Activated T-cell treated with anti-CD3 and anti-CD28 coated beads, Interleukin-2, amount 50 U/mL, for 24 hours (primary cell): ENCODE data around the gene RARA.

Source experiments
- DNase-seq: peaks from one replicate; pipeline ENCODE4 v3.0.0-alpha.2; 2020
- H3K27ac Mint-ChIP-seq: 2 replicates; pipeline ENCODE4 v1.8.0; 2020; ENCODE audit warnings: mild to moderate bottlenecking, mixed read lengths
- H3K27me3 Mint-ChIP-seq: 2 replicates; pipeline ENCODE4 v1.8.0; 2020; ENCODE audit warnings: mixed read lengths
- H3K36me3 Mint-ChIP-seq: 2 replicates; pipeline ENCODE4 v1.8.0; 2020; ENCODE audit warnings: low read depth, mixed read lengths
- H3K4me1 Mint-ChIP-seq: 2 replicates; pipeline ENCODE4 v1.8.0; 2020; ENCODE audit warnings: low read depth, mixed read lengths
- H3K4me3 Mint-ChIP-seq: 2 replicates; pipeline ENCODE4 v1.8.0; 2020; ENCODE audit warnings: mild to moderate bottlenecking, moderate library complexity, mixed read lengths
- H3K9me3 Mint-ChIP-seq: 2 replicates; pipeline ENCODE4 v1.8.0; 2020; ENCODE audit warnings: mixed read lengths

RARA gene

DNA sequence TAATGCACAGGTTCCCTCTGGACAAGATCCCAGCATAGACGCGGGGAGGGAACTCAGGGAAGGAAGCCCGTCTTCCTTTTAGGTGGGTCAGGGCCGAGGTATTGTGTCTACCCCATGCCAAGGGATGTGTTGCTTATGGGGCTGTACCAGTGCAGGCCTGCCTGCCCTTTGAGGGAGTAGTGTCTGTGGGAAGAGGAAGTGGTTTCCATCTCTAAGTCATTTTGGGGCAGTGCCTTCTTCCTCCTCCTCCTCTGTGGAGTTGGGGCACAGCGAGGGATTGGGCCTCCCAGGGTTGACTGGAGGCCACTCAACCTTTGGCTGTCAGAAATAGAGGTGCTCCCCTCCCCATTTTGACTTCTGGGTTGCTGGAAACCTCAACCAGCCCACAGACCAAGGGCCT, 29.1 kb downstream of the RARA start:
- Mint-ChIP-seq H3K27ac (peak overlapping the region; percentile 85), H3K4me3 (no peak overlapping the region), H3K27me3 (no peaks in the 10 kb centered on the region), H3K36me3 (peaks cover 55% of the 10 kb centered on the region), H3K4me1 (peaks cover 64% of the 10 kb centered on the region), H3K9me3 (no peaks in the 10 kb centered on the region)
- no peak for DNase-seq

DNA sequence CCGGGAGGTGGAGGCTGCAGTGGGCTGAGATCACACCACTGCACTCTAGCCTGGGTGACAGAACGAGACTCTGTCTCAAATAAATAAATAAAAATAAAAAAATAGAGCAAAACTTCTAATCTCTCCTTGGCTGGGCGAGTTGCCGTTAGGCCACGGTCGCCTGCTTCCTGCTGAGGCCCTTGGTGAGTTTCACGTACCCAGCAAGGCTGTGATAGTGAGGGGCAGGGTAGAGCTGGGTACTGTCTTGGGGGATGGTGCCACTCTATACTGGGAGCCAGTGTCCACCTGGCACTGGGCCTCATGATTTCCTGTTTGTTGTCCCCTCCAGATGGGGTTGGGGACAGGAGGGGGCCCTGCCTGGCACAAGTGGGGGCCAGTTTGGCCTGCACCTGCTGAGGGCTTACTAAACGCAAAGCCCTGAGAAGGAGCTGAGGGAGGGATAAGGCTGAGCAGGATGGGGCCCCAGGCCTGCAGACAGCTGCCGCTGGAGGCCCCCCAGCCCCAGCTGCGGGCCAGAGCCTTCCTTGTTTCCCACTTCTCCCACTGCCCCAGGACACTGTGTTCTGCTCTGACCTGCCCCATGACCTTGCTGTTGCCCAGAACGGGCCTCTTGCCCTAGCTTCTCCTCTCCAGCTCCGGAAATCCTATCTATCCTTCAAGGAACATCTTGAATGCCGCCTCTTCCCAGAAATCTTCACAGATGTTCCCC, 30.1 kb downstream of the RARA start:
- Mint-ChIP-seq H3K36me3 (peaks cover 52% of the 10 kb centered on the region), H3K27ac (peak overlapping the region; percentile 66)
- DNase-seq: no peak

GRCh38 chr17:40340327-40340726, 31.3 kb downstream of the RARA start:
- H3K36me3 Mint-ChIP-seq: peaks cover 43% of the 10 kb centered on the region
- H3K27ac Mint-ChIP-seq: peak overlapping the region; percentile 30
- peaks cover 65% of the 10 kb centered on the region for H3K4me1 Mint-ChIP-seq
- DNase-seq: no peak
- H3K27me3 Mint-ChIP-seq: no peaks in the 10 kb centered on the region
- no peaks in the 10 kb centered on the region for H3K9me3 Mint-ChIP-seq
- H3K4me3 Mint-ChIP-seq: no peak overlapping the region

More for the DNA sequence above, 30.1 kb downstream of the RARA start:
- H3K9me3 Mint-ChIP-seq: no peaks in the 10 kb centered on the region
- no peak overlapping the region for H3K4me3 Mint-ChIP-seq
- peaks cover 65% of the 10 kb centered on the region for H3K4me1 Mint-ChIP-seq
- no peaks in the 10 kb centered on the region for H3K27me3 Mint-ChIP-seq

GRCh38 chr17:40340880-40341807, 32.2 kb downstream of the RARA start:
- Mint-ChIP-seq H3K27me3 (no peaks in the 10 kb centered on the region), H3K27ac (peak overlapping the region; percentile 85), H3K4me3 (peak overlapping the region; percentile 61), H3K4me1 (peaks cover 73% of the 10 kb centered on the region), H3K36me3 (peaks cover 43% of the 10 kb centered on the region), H3K9me3 (no peaks in the 10 kb centered on the region)
- peak; percentile 85 for DNase-seq

DNA sequence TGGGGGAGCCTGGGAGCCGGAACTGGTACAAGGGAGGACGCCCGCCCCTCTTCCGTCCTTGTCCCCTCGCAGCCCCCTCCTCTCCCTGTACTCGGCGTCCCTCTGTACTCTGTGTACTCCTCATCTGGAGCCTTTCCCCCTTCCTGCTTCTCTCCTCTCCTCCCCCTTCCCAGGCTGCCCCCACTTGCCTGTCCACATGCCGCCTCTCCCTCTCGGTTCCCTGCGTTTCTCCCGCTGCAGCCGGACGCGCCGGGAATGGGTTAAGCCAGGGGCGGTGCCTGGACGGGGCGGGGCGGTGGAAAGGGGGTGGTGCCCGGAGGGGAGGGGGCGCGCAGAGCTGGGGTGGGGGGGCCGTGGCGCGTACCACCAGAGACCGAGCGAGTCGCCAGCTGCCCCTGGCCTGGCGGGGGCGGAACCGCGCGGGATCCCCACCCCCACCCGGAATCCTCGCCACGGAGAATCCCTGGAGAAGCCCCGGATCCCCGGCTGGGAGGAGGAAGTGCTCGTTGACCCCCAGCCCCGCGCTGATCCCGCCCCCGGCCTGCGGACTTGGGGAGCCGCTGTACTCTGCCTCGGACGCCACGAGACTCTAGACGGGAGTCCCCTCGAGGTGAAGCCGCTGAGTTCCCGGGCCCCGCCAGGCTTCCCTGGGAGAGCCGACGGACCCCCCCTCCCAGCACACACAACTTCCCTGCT, 33.0 kb downstream of the RARA start:
- peaks cover 41% of the 10 kb centered on the region for H3K36me3 Mint-ChIP-seq
- H3K27me3 Mint-ChIP-seq: no peaks in the 10 kb centered on the region
- peaks cover 76% of the 10 kb centered on the region for H3K4me1 Mint-ChIP-seq
- no peak for DNase-seq
- H3K9me3 Mint-ChIP-seq: no peaks in the 10 kb centered on the region
- H3K4me3 Mint-ChIP-seq: peak overlapping the region; percentile 61
- peak overlapping the region; percentile 71 for H3K27ac Mint-ChIP-seq

DNA sequence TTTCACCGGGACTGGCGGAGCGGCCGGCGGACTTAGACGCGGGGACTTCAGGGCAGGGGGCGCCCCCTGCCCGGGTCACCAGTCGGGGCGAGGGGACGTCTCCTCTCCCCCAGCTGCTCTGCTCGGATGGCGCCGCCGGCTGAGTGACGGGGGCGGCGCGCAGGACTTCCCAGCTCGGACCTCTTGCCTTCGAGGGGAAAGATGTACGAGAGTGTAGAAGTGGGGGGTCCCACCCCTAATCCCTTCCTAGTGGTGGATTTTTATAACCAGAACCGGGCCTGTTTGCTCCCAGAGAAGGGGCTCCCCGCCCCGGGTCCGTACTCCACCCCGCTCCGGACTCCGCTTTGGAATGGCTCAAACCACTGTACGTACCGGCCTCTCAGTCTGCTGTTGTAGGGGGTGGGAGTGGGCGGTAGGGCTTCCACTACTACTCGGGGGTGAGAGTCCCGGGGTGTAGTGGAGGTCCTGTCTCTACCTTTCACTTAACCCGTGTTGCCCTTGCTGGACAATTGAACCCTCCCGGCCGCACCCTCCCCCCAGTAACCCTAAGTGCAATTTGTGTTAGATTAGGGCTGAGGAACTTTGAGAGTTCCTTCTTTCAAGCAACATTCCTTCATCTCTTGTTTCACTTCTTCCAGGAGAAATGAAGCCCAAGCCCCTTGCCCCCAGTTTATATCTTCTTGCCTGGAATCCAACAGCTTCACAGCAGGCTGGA, 33.7 kb downstream of the RARA start:
- Mint-ChIP-seq H3K4me3 (peak overlapping the region; percentile 53), H3K27ac (peak overlapping the region; percentile 77), H3K27me3 (no peaks in the 10 kb centered on the region), H3K4me1 (peaks cover 76% of the 10 kb centered on the region), H3K36me3 (peaks cover 34% of the 10 kb centered on the region), H3K9me3 (no peaks in the 10 kb centered on the region)
- DNase-seq: no peak

DNA sequence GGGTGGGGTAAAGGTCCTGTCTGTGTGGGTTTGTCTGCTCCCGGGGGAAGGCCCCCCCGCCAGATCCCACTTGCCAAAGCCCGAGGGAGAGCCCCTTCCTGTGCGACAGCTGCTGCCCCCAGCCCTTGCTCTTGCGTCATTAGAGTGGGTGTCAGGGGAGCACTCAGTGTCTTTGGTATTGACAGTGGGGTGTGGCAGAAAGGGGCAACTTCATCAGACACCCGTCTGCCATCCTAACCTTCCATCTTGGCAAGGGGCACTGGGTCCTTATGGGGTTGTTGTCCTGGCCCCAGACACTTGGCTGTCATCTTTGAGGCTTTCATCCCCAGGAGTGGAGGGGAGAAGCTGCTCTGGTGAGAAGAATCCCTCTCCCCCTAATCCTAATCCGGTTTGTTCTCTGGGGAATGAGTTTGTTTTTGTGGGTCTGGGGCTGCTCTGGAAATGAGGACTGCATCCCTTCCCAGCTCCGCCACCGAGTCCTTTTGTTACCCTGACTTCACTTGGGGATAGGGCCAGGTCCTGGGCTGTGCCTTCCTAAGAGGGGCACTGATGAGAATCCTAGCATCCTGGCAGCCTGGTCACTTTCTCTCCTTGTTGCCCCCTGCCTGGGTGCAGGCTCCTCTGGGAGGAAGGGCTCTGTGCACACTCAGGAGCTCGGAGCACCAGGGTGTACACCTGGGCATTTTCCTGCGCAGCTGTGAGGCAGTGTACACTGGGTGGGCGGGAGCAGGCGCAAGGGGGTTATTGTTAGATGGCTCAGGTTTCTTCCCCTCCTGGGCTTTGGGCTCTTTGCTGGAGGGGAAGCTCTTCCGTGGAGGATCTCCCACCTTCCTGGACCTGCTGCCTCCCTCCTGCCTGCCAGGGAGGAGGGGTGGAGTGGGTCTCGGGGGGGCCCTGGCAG, 34.5 kb downstream of the RARA start:
- no peak for DNase-seq
- H3K27me3 Mint-ChIP-seq: no peaks in the 10 kb centered on the region
- no peaks in the 10 kb centered on the region for H3K9me3 Mint-ChIP-seq
- peak overlapping the region; percentile 82 for H3K27ac Mint-ChIP-seq
- peaks cover 76% of the 10 kb centered on the region for H3K4me1 Mint-ChIP-seq
- peaks cover 31% of the 10 kb centered on the region for H3K36me3 Mint-ChIP-seq
- peak overlapping the region; percentile 53 for H3K4me3 Mint-ChIP-seq

DNA sequence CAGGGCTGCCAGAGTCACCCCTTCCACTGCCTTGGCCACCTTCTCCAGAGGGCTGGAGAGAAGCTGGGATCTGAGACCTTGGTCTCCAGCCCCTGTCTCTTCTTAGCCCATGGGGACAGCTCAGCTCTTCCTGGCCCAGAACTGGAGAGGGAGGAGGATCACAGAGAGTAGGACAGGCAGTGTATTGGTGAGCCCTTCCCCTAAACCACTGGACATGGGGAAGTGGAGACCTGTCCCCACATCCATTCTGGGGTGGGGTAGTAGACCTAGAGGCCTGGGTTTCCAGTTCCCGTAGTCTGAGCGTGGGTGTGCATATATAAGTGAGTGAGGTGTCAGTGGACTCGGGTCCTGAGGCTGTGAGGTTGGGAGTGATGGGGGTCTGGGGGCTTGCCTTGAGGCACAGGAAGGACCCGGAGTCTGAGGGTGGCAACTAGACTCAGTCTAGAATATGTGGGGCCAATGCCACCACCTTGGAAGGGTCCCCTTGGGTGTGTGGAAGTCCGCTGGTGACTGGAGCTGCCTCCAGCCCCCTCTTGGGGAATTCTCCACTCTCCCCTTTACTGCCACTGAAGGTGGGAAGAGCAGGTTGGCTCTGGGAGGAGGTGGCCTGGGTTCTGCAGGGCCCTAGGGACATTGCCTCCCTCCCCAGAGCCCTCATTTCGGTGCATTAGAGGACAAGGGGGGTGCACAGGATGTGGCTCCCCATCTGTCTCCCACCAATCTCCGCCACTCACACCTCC, 35.6 kb downstream of the RARA start:
- H3K27me3 Mint-ChIP-seq: no peaks in the 10 kb centered on the region
- DNase-seq: no peak
- H3K36me3 Mint-ChIP-seq: peaks cover 33% of the 10 kb centered on the region
- no peaks in the 10 kb centered on the region for H3K9me3 Mint-ChIP-seq
- peak overlapping the region; percentile 71 for H3K4me3 Mint-ChIP-seq
- peak overlapping the region; percentile 82 for H3K27ac Mint-ChIP-seq
- peaks cover 73% of the 10 kb centered on the region for H3K4me1 Mint-ChIP-seq

- Mint-ChIP-seq H3K36me3 (peaks cover 36% of the 10 kb centered on the region), H3K9me3 (no peaks in the 10 kb centered on the region), H3K27me3 (no peaks in the 10 kb centered on the region), H3K4me3 (peak overlapping the region; percentile 71), H3K4me1 (peaks cover 74% of the 10 kb centered on the region), H3K27ac (peak overlapping the region; percentile 83)
- DNase-seq: peak; percentile 54
These were observed 36.4 kb downstream of the RARA start for GRCh38 chr17:40345161-40345993.

DNA sequence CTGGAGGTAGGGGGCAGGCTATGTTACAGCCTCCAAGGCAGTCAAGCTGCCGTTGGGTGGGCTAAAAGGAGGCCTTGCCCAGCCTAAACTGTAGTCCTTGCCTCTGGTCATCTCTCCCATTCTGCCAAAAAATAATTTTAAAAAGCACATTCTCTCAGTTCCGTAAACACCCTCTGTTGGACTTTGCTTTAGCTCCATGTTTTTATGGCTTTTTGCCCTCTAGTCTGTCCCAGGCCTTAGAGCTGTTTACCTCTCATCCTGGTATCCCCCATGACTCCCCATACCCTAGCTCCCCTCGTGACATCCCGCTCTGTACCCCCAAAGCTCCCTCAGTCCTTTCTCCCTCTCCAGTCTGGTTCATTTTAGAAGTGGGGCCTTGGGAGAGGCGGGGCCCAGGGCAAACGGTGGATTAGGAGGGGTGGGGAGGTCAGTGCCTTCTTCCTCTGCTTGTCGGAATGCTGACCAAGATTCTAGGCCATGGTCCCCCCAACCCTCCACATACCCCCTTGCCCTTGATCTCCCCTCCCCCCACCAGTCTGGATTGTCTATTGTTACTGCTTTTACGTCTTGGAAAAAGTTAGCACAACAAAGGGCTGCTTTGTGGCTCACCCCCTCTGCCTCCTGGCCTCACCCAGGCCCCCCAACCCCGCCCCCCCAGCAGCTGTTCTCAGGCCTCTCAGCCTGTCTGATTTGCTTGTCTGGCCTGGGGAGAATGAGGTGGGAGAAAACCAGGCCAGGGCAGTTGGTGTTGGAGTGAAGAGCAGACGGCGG, 37.2 kb downstream of the RARA start:
- H3K36me3 Mint-ChIP-seq: peaks cover 37% of the 10 kb centered on the region
- H3K27me3 Mint-ChIP-seq: no peaks in the 10 kb centered on the region
- peak overlapping the region; percentile 83 for H3K27ac Mint-ChIP-seq

DNA sequence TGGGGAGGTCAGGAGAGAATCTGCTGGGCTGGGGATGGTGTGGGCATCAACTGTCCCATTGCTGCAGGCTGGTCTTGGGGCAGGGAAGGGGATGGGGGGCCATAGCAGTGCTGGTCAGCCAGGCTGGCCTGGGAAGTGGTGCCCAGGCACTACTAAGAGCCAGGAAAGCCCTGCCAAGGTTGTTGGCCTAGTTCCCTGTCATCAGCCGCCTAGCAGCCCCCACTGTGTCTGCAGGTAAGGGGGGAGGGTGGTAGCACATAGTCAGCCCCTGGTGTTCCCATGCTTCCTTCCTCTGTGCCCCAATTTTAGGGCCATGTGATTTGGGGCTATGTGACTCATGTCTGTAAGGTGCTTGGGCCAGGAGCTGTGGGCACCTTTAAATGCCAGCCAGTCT, 37.8 kb downstream of the RARA start:
- H3K36me3 Mint-ChIP-seq: peaks cover 42% of the 10 kb centered on the region
- H3K27me3 Mint-ChIP-seq: no peaks in the 10 kb centered on the region
- no peaks in the 10 kb centered on the region for H3K9me3 Mint-ChIP-seq
- peak overlapping the region; percentile 76 for H3K27ac Mint-ChIP-seq
- H3K4me1 Mint-ChIP-seq: peaks cover 71% of the 10 kb centered on the region
- no peak for DNase-seq
- no peak overlapping the region for H3K4me3 Mint-ChIP-seq

More for the DNA sequence above, 37.2 kb downstream of the RARA start:
- Mint-ChIP-seq H3K4me3 (no peak overlapping the region), H3K9me3 (no peaks in the 10 kb centered on the region), H3K4me1 (peaks cover 68% of the 10 kb centered on the region)
- no peak for DNase-seq
